HG03025 (cell line): ENCODE measurements around the gene PPP1R3A.
"Not testable (repeated sequence)": the region's sequence is repeated elsewhere in the genome, so short reads cannot be mapped to it uniquely, and the experiment has no call there.

ENCODE experiments used
- ATAC-seq: cut with Tn5 transposase; IDR thresholded peaks from one replicate; pipeline ENCODE4 v1.9.1; 2021; ENCODE audit warnings: mild to moderate bottlenecking, moderate library complexity; ENCODE audit not compliant: unreplicated experiment, low FRiP score

The PPP1R3A gene

DNA sequence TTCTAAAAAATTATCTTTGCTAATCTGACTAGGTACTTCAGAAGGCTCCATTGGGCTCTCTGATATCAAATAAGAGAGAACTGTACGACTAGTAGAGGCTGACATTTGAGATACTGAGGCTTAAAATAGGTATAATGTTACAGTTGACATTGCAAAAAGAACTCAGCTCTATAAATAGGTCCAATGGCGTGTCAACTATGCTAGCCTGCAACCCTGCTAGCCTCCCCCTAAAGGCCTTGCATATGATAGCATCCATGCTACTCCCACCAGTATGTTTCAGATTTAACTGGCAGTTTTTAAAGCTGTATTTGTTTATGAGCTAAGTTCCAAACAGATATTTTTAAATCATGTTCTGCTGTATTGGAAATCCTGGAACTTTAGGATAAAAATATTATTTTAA is at the start of gene PPP1R3A:
PPP1R3A (minus strand) TSS at position 64 of the 400 bp plus-strand sequence; CDS start at position 51, 13 bp downstream.
- no peak for ATAC-seq

DNA sequence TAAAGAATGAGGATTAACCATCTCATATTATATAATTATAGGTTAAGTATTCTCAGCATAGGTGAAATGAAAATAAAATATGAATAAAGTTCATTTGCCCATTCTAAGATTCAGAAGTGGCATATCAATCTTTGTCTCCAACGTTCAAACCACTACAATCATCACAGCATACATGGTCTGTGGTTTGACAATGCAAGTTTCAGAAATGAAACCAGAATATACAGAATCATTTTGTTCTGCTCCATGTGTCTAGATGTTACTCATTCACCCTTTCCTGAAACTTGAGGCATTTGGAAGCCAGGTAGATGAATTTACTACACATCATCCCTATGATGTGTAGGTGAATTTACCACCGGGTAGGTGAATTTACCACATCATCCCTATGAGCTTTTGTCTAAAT is 44.5 kb upstream of the PPP1R3A start:
- no peak for ATAC-seq

- ATAC-seq, result no peak
Measured at GRCh38 chr7:113959910-113960309, 41.1 kb upstream of the PPP1R3A start.

DNA sequence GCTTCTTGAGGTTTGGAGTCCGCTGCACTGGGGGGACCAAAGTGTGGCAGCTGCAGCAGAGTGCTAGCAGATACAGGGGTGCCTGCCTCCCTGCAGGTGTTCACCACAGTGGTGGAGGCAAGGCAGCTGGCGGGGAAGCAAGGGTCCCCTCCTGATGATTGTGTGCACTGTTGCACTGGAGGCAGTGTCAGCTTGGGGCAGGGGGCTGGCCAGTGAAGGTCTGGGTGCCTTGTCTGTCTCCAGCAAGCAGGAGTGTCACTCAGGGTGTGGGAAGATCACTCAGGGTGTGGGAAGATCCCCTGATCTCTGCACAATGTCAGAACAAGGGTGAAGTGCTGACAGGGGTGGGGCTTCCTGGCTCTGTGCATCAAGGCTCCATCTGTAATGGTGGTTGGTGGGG is 36.3 kb upstream of the PPP1R3A start:
- no peak for ATAC-seq

GRCh38 chr7:113953553-113953952 is 34.7 kb upstream of the PPP1R3A start:
- no peak for ATAC-seq

- no peak for ATAC-seq
Measured at GRCh38 chr7:113945018-113945938, 26.5 kb upstream of the PPP1R3A start.

GRCh38 chr7:113936982-113937381 is 18.2 kb upstream of the PPP1R3A start:
- ATAC-seq, result no peak

GRCh38 chr7:113936535-113936934 is 17.7 kb upstream of the PPP1R3A start:
- ATAC-seq, result no peak

- not testable (repeated sequence) for ATAC-seq
Measured at GRCh38 chr7:113929389-113929788, 10.6 kb upstream of the PPP1R3A start.

DNA sequence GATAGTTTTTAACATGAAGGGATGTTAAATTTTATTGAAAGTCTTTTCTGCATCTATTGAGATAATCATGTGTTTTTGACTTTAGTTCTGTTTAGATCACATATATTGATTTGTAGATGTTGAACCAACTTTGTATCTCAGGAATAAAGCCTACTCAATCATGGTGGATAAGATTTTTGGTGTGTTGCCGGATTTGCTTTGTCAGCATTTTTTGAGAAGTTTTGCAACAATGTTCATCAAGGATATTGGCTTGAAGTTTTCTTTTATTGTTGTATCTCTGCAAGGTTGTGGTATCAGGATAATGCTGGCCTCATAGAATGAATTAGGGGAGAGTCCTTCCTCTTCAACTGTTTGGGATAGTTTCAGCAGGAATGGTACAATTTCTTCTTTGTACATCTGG is 9.3 kb upstream of the PPP1R3A start:
- ATAC-seq, result no peak

GRCh38 chr7:113922049-113922448 is 3.2 kb upstream of the PPP1R3A start:
- ATAC-seq, result no peak

- no peak for ATAC-seq
Measured at GRCh38 chr7:113921363-113921762, 2.6 kb upstream of the PPP1R3A start.

GRCh38 chr7:113917840-113918239 is 969 bp downstream of the PPP1R3A start:
- no peak for ATAC-seq

- ATAC-seq, result no peak
Measured at GRCh38 chr7:113915956-113916355, 2.9 kb downstream of the PPP1R3A start.

- no peak for ATAC-seq
Measured at GRCh38 chr7:113912876-113913275, 5.9 kb downstream of the PPP1R3A start.

DNA sequence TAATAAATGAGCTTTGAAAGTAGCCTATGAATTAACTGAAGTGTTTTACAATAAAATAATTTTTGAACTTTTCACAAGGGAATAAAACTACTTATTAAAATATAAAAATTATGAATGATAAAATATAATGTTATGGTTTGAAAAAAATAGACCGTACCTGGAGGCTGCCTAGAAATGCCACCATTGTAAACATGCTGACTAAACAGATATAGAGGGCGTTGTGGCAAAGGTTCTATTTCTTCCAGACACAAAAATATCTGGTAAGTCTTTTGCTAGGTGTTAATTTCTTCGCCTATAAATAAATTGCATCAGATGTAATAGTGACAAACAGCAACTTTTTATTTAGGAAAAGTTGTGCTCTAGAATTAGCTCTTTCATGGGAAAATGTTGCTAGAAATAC is 11.2 kb downstream of the PPP1R3A start:
- ATAC-seq, result no peak

DNA sequence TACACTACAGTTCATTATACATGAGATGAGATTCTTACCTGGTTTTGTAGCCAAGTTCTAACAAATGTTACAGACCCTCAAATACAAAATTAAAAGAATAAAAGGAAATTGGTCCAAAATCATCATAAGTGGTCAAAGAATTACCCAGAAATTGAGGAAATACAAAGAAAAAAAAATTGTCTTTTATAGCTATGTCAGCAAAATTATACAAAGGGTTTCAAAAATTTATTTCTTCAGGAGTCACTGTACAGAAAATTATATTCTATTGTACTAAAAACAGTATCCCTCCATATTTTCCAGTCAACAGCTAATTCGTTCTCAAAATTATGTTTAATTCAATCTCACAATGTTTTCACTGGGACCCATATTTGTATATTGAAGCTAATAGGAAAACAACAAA is 14.3 kb downstream of the PPP1R3A start:
- no peak for ATAC-seq

DNA sequence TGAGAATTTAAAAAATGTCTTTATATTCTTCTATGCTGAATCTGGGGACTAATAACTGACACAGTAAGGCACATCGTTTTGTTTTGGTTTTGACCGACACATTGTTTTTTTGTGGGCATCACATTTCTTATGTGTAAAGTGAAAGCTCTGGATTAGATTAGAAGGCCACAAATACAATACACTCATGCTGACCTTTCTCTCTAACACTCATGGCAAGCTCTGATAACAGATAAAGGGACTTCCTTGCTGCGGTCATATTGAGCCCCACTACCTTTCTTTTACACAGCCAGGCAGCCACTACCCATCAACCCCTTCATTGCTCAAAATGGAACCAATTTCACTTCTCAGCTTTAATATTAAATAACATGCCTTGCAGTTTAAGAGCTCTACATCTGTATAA is 26.0 kb downstream of the PPP1R3A start:
- no peak for ATAC-seq

- ATAC-seq, result no peak
Measured at GRCh38 chr7:113891828-113892227, 27.0 kb downstream of the PPP1R3A start.

DNA sequence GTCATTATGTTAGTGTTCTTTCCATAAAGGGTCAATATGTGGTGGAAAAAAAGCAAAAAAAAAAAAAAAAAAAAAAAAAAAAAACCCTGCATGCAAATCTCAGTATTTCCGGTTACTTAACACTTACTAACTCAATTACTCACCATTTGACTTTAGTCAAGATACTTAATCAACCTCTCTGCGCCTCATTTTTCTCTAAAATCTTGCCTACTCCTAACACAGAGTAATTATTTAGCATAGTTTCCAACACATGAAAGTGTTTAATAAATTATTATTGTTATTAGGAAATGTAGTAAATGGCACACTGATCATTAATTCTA is 27.8 kb downstream of the PPP1R3A start:
- no peak for ATAC-seq

GRCh38 chr7:113890331-113891030 is 28.3 kb downstream of the PPP1R3A start:
- no peak for ATAC-seq

DNA sequence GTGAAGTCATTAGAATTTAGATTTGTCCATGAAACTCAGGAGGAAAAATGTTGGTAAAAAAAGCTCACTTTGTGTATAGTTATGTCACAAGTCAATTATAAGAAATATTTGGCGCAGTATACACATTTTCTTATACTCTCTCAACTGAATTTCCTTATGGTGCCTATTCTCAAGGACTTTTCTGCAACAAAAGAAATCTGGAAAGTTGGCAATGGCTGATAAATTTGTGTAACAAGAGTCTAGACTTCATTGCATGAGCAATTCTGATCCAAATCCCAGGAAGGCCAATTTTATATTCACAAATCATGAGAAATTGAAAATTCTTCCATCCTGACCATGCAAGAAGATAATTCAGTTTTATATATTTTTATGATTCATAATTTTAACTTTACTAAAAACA is 35.7 kb downstream of the PPP1R3A start:
- no peak for ATAC-seq
